Type B pancreatic cell (in vitro differentiated cells): ENCODE measurements around the gene HMGCLL1. TPM values are rescaled to one million over a fixed set of nuclear protein-coding genes. Genes with fewer than 3 reads are reported as not detected.

Source experiments
- DNase-seq: peaks from one replicate; pipeline ENCODE4 v3.0.0; 2021; ENCODE audit warnings: mixed read lengths; ENCODE audit not compliant: unreplicated experiment; ENCODE audit errors: extremely low spot score
- H3K27ac Mint-ChIP-seq: 2 replicates; pipeline ENCODE4 v1.8.0; 2021; ENCODE audit warnings: mild to moderate bottlenecking, mixed read lengths
- H3K27me3 Mint-ChIP-seq: 2 replicates; pipeline ENCODE4 v1.8.0; 2021; ENCODE audit warnings: mixed read lengths
- H3K36me3 Mint-ChIP-seq: 2 replicates; pipeline ENCODE4 v1.8.0; 2021; ENCODE audit warnings: mixed read lengths
- H3K4me1 Mint-ChIP-seq: one replicate; pipeline ENCODE4 v1.8.0; 2021; ENCODE audit warnings: mixed read lengths; ENCODE audit not compliant: unreplicated experiment
- H3K4me3 Mint-ChIP-seq: 2 replicates; pipeline ENCODE4 v1.8.0; 2021; ENCODE audit warnings: mild to moderate bottlenecking, mixed read lengths
- H3K9me3 Mint-ChIP-seq: 2 replicates; pipeline ENCODE4 v1.8.0; 2021; ENCODE audit warnings: mixed read lengths
- total RNA-seq: library from RNA; stranded (reverse); gene quantifications from 2 replicates; pipeline ENCODE4 v1.2.1, GENCODE V29; 2021; ENCODE audit warnings: low replicate concordance
- TF ChIP-seq, protein P1 (sequence below): fragments of 200-600 bp; sonication (generic); conservative IDR thresholded peaks from 2 replicates; pipeline ENCODE4 v1.5.0; 2021; ENCODE audit warnings: antibody characterized with exemption, mild to moderate bottlenecking

HMGCLL1 gene
- total RNA-seq, 1 donor from 2014 or later, result 1.6 TPM

GRCh38 chr6:55443238-55444134, 135.5 kb downstream of the HMGCLL1 start:
- no peaks in the 10 kb centered on the region for H3K27me3 Mint-ChIP-seq
- H3K4me1 Mint-ChIP-seq, result peaks cover 14% of the 10 kb centered on the region
- H3K4me3 Mint-ChIP-seq, result no peak overlapping the region
- H3K27ac Mint-ChIP-seq, result no peak overlapping the region
- no peaks in the 10 kb centered on the region for H3K9me3 Mint-ChIP-seq
- TF ChIP-seq, protein P1, sequence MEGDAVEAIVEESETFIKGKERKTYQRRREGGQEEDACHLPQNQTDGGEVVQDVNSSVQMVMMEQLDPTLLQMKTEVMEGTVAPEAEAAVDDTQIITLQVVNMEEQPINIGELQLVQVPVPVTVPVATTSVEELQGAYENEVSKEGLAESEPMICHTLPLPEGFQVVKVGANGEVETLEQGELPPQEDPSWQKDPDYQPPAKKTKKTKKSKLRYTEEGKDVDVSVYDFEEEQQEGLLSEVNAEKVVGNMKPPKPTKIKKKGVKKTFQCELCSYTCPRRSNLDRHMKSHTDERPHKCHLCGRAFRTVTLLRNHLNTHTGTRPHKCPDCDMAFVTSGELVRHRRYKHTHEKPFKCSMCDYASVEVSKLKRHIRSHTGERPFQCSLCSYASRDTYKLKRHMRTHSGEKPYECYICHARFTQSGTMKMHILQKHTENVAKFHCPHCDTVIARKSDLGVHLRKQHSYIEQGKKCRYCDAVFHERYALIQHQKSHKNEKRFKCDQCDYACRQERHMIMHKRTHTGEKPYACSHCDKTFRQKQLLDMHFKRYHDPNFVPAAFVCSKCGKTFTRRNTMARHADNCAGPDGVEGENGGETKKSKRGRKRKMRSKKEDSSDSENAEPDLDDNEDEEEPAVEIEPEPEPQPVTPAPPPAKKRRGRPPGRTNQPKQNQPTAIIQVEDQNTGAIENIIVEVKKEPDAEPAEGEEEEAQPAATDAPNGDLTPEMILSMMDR, result no peak
- H3K36me3 Mint-ChIP-seq, result no peaks in the 10 kb centered on the region
- no peak for DNase-seq

DNA sequence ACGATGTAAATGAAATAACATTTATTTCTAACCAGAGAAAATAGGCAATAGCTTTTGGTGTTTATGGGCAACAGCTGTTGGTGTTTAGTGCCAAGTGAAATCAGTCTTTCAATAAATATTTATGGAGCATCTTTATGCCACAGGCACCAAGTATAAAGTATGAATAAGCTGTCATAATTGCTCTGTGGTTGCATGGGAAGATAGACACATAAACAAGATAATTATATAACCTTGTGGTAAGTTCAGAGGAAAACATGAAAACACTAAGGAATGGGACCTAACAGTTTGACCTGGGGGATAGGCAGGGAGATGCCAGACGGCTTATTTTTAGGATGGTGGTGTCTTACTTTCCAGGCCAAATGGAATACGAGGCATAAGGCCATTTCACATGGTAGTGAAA, 140.8 kb downstream of the HMGCLL1 start:
- TF ChIP-seq, protein P1, result no peak
- H3K4me1 Mint-ChIP-seq, result peaks cover 8% of the 10 kb centered on the region
- H3K27me3 Mint-ChIP-seq, result no peaks in the 10 kb centered on the region

DNA sequence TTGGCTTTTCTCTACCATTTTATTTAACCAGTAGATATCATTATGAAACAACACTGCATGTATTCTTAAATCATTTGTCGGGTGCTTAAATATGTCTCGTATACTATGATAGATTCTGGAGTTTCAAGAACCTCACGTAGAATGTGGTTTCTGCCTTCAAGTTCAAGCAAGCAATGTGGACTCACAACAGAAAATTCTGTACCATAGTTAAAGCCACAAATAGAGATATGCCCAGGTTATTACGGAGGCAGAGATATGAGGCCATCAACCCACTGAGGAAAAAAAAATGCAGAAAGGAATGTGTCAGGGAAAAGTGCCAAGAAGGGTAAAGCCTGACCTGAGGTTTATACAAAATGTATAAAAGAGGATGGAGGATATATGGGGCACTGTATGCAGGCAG, 141.9 kb downstream of the HMGCLL1 start:
- H3K36me3 Mint-ChIP-seq, result no peaks in the 10 kb centered on the region
- no peak for DNase-seq
- H3K4me3 Mint-ChIP-seq, result no peak overlapping the region
- H3K27ac Mint-ChIP-seq, result no peak overlapping the region
- H3K9me3 Mint-ChIP-seq, result no peaks in the 10 kb centered on the region
- H3K4me1 Mint-ChIP-seq, result peaks cover 5% of the 10 kb centered on the region
- no peaks in the 10 kb centered on the region for H3K27me3 Mint-ChIP-seq
- TF ChIP-seq, protein P1, result no peak

More for the DNA sequence above, 140.8 kb downstream of the HMGCLL1 start:
- Mint-ChIP-seq H3K9me3 (no peaks in the 10 kb centered on the region), H3K4me3 (no peak overlapping the region), H3K27ac (no peak overlapping the region), H3K36me3 (no peaks in the 10 kb centered on the region)
- no peak for DNase-seq

- Mint-ChIP-seq H3K4me3 (no peak overlapping the region), H3K27me3 (no peaks in the 10 kb centered on the region), H3K4me1 (no peaks in the 10 kb centered on the region), H3K27ac (no peak overlapping the region), H3K36me3 (no peaks in the 10 kb centered on the region), H3K9me3 (peaks cover 4% of the 10 kb centered on the region)
- TF ChIP-seq, protein P1, result no peak
- no peak for DNase-seq
Observed at GRCh38 chr6:55433446-55434130, 145.4 kb downstream of the HMGCLL1 start.

- Mint-ChIP-seq H3K4me3 (no peak overlapping the region), H3K4me1 (no peaks in the 10 kb centered on the region), H3K36me3 (no peaks in the 10 kb centered on the region), H3K9me3 (no peaks in the 10 kb centered on the region), H3K27me3 (no peaks in the 10 kb centered on the region), H3K27ac (no peak overlapping the region)
- no peak for DNase-seq
- TF ChIP-seq, protein P1, result no peak
Observed at GRCh38 chr6:55423933-55424332, 155.1 kb downstream of the HMGCLL1 start.
